PC-9 (cell line): Measurements from ENCODE around the gene POM121L2. TPM values are rescaled to one million over a fixed set of nuclear protein-coding genes. Genes with fewer than 3 reads are reported as not detected.
A peak's percentile ranks its signal among the peaks of the same experiment; 100 is the strongest.

Experiments used
- BruUV-seq: library from RNA; stranded (reverse); fragments of 400-500 nt; replicated peaks from 2 replicates; lab custom pipeline; 2021; lab: Mats Ljungman, UMichigan
- CTCF ChIA-PET: fragments of 300-600 bp; sonication (Branson Sonifier 250); formaldehyde crosslinking; loops from one replicate; lab custom pipeline; 2022; ENCODE audit warnings: antibody characterized with exemption; lab: Charles Lee
- POLR2A ChIA-PET: fragments of 300-600 bp; sonication (Branson Sonifier 250); formaldehyde crosslinking; loops from one replicate; lab custom pipeline; 2022; ENCODE audit warnings: antibody characterized with exemption; ENCODE audit not compliant: unreplicated experiment; lab: Charles Lee
- DNase-seq, 2 experiments: peaks; one replicate each; pipeline versions ENCODE4 v3.0.0 to v3.0.0-alpha.2; 2015 to 2022; ENCODE audit warnings: mixed read lengths in 1 of 2
- H2AFZ ChIP-seq: fragments of 200-600 bp; sonication (generic); 2 replicates; pipeline ENCODE4 v1.8.1; 2017; ENCODE audit warnings: antibody characterized with exemption
- H3F3A ChIP-seq: fragments of 200-600 bp; sonication (generic); 2 replicates; pipeline ENCODE4 v1.8.1; 2017; ENCODE audit warnings: antibody characterized with exemption, mild to moderate bottlenecking, low read depth; ENCODE audit not compliant: insufficient read depth
- H3K27ac ChIP-seq: fragments of 200-600 bp; sonication (generic); 2 replicates; pipeline ENCODE4 v1.6.1; 2016; ENCODE audit warnings: mixed run types
- H3K27me3 ChIP-seq: fragments of 200-600 bp; sonication (generic); 2 replicates; pipeline ENCODE4 v1.6.1; 2016; ENCODE audit warnings: low read depth, mixed run types; ENCODE audit not compliant: insufficient read depth
- H3K36me3 ChIP-seq: fragments of 200-600 bp; sonication (generic); 2 replicates; pipeline ENCODE4 v1.6.1; 2016; ENCODE audit warnings: low read depth, mixed run types
- H3K4me1 ChIP-seq: fragments of 200-600 bp; sonication (generic); replicated peaks from 2 replicates; pipeline ENCODE4 v1.6.1; 2016; ENCODE audit warnings: mixed run types; ENCODE audit not compliant: insufficient read depth
- H3K4me2 ChIP-seq: fragments of 200-600 bp; sonication (generic); 2 replicates; pipeline ENCODE4 v1.6.1; 2017; ENCODE audit warnings: mixed run types
- H3K4me3 ChIP-seq: fragments of 200-600 bp; sonication (generic); 2 replicates; pipeline ENCODE4 v1.6.1; 2016; ENCODE audit warnings: mixed run types
- H3K79me2 ChIP-seq: fragments of 200-600 bp; sonication (generic); 2 replicates; pipeline ENCODE4 v1.6.1; 2017; ENCODE audit warnings: low read depth, mixed run types
- H3K9me2 ChIP-seq: fragments of 200-600 bp; sonication (generic); 2 replicates; pipeline ENCODE4 v1.8.1; 2017; ENCODE audit warnings: mild to moderate bottlenecking; ENCODE audit not compliant: insufficient read depth
- H3K9me3 ChIP-seq: fragments of 200-600 bp; sonication (generic); 2 replicates; pipeline ENCODE4 v1.8.1; 2016; ENCODE audit warnings: low read depth; ENCODE audit not compliant: insufficient read depth
- H4K20me1 ChIP-seq: fragments of 200-600 bp; sonication (generic); 2 replicates; pipeline ENCODE4 v1.8.1; 2017; ENCODE audit not compliant: insufficient read depth
- CTCF ChIP-seq: fragments of 200-600 bp; sonication (generic); conservative IDR thresholded peaks from 2 replicates; pipeline ENCODE4 v1.6.1; 2017; ENCODE audit warnings: mixed run types, antibody characterized with exemption, mild to moderate bottlenecking, moderate library complexity
- EZH2 ChIP-seq: fragments of 200-600 bp; sonication (generic); IDR thresholded peaks from 2 replicates; pipeline ENCODE4 v1.8.0; 2017; ENCODE audit warnings: antibody characterized with exemption, low read depth
- intact Hi-C: fragments of 100-400 bp; cut with micrococcal nuclease; formaldehyde crosslinking; loops from one replicate; pipeline ENCODE4 v1.10.0; 2022; ENCODE audit not compliant: unreplicated experiment
- total RNA-seq: library from RNA; stranded (reverse); gene quantifications from 2 replicates; pipeline ENCODE4 v1.2.3, GENCODE V29; 2021

Gene POM121L2
- total RNA-seq, 1 experiment from 2014 or later: 0.26 TPM

- POLR2A ChIA-PET: no interaction called here
- Histone ChIP-seq H2AFZ (peak overlapping the region; percentile 75), H3K9me3 (no peaks in the 10 kb centered on the region), H3K9me2 (no peaks in the 10 kb centered on the region), H3F3A (peaks cover under 1% of the 10 kb centered on the region; the same call in 1 of the 2 replicates), H3K4me3 (peak overlapping the region; percentile 49; the same call in 1 of the 2 replicates), H3K36me3 (no peaks in the 10 kb centered on the region), H4K20me1 (no peaks in the 10 kb centered on the region), H3K4me1 (peaks cover 5% of the 10 kb centered on the region; the same call in 1 of the 2 replicates), H3K79me2 (no peaks in the 10 kb centered on the region), H3K27me3 (no peaks in the 10 kb centered on the region), H3K4me2 (peak overlapping the region; percentile 80), H3K27ac (no peak overlapping the region)
- DNase-seq: no peak
- CTCF ChIA-PET: interaction anchor here (0.6 kb wide), 1 partner anchor 24 kb away, joined by 3 read pairs; no protein-coding TSS in a partner anchor
- intact Hi-C loops: no loop called here
- BruUV-seq: no TSS peak
- no peak for TF ChIP-seq CTCF
- TF ChIP-seq EZH2: no peak
Observed at GRCh38 chr6:27275025-27275956, 36.8 kb downstream of the POM121L2 start.

DNA sequence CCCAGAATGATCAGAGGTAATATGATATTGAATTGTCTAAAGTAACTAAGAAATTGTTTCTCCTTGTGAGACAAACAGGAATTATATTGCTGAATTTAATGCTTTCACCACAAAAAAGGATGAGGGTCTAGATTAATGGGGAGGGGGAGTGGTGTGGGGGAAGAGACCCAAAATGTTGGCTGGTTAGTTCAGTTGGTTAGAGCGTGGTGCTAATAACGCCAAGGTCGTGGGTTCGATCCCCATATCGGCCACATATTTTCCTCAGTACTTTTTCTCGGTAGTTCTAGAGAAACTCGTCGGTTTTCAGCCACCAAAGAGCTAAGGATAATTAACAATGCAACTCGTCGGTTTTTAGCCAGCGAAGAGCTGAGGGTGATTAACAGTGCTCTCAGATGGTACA lies 38.3 kb downstream of the POM121L2 start:
- no TSS peak for BruUV-seq
- POLR2A ChIA-PET: interaction anchor here (0.6 kb wide), 3 partner anchors 23 to 1271 kb away, joined by 3 to 25 read pairs (median 10); no protein-coding TSS in a partner anchor
- CTCF ChIA-PET: interaction anchor here (0.7 kb wide), 2 partner anchors 36 to 1215 kb away, joined by 3 to 8 read pairs; no protein-coding TSS in a partner anchor
- 0 out of 2 replicates have a peak, but pooled peaks cover 5% of the 10 kb centered on the region for H3K4me1 ChIP-seq
- intact Hi-C loops: no loop called here
- no peaks in the 10 kb centered on the region for H4K20me1 ChIP-seq
- H3K4me3 ChIP-seq: no peak overlapping the region
- no peaks in the 10 kb centered on the region for H3K9me2 ChIP-seq
- no peaks in the 10 kb centered on the region for H3K27me3 ChIP-seq
- H3K4me2 ChIP-seq: no peak overlapping the region
- TF ChIP-seq CTCF (no peak), EZH2 (no peak)
- no peaks in the 10 kb centered on the region for H3K36me3 ChIP-seq
- no peaks in the 10 kb centered on the region for H3F3A ChIP-seq
- no peaks in the 10 kb centered on the region for H3K79me2 ChIP-seq
- H3K27ac ChIP-seq: no peak overlapping the region
- no peak for DNase-seq
- no peak overlapping the region for H2AFZ ChIP-seq
- no peaks in the 10 kb centered on the region for H3K9me3 ChIP-seq

GRCh38 chr6:27268803-27269202 lies 43.3 kb downstream of the POM121L2 start:
- H3K4me3 ChIP-seq: no peak overlapping the region
- H3K79me2 ChIP-seq: no peaks in the 10 kb centered on the region
- TF ChIP-seq EZH2 (no peak), CTCF (no peak)
- CTCF ChIA-PET: no interaction called here
- BruUV-seq: no TSS peak
- H3K27me3 ChIP-seq: no peaks in the 10 kb centered on the region
- H3K36me3 ChIP-seq: no peaks in the 10 kb centered on the region
- no peak overlapping the region for H2AFZ ChIP-seq
- no peaks in the 10 kb centered on the region for H3K4me1 ChIP-seq
- H3K9me3 ChIP-seq: no peaks in the 10 kb centered on the region
- H3K9me2 ChIP-seq: no peaks in the 10 kb centered on the region
- no peaks in the 10 kb centered on the region for H4K20me1 ChIP-seq
- DNase-seq: no peak
- POLR2A ChIA-PET: no interaction called here
- H3K4me2 ChIP-seq: no peak overlapping the region
- H3F3A ChIP-seq: no peaks in the 10 kb centered on the region
- intact Hi-C loops: no loop called here
- H3K27ac ChIP-seq: no peak overlapping the region
